ENCODE results near the gene TENM3.

Gene TENM3

DNA sequence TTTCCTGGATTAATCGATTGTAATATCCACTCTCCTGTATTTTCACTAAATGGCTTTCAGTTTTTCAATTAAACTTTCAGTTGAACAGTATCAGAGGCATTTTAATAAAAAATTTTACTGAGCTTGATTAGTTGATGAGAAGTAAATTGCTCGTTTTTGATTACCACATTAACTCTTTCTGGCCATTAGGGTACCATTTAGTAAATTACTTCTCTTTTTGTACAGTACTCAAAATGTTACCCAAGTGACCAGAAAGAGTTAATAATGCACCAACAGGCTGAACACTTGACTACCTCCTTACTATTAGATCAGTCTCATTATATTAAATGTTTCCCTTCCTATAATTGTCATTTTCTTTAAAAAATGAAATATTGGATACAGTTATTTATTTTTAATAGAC, 289.2 kb downstream of the TENM3 start:
- no peak for DNase-seq

DNA sequence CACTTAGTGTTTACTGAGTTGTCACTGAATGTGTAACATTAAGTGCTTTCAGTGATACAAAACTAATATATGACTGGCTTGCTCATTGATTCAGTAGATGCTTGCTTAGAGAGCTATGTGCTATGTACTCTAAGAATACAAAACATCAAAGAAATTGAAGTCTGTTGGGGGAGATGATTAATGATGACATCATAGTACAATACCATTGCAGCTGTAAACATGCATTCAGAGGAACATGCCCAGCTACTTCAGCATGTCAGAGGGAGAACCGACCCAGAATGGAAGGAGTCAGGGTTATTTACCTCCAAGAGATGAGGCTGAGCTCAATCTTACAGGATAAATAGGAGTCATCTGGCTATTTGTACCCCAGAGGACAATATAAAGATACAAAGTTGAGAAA, 290.8 kb downstream of the TENM3 start:
- no peak for DNase-seq

DNA sequence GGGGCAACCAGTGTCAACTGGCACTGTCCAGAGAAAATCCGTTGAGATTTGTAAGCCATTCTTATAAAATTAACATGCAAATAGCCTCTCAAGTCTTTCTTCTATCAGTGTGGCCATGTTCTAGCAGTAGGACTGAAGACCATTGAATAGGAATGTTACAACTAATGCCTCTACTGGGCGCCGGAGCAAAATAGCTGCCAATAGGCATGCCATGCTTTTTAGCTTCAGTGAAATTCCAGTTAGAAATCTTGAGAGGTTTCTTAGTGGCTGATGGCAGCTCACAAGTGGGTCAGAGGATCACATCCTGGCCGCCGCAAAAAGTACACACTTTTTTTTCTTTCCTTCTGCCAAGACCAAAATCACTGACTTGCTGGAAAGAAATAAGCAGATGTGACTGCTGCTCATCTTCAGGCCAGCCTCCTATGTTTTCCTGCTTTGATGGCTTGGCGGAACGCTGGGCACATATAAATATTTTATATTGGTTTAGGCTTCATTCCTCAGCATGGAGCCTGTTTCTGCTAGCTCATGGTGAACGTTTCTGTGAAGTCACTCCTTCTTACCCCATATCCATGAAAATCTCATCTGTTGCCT, 293.1 kb downstream of the TENM3 start:
- DNase-seq, result no peak

DNA sequence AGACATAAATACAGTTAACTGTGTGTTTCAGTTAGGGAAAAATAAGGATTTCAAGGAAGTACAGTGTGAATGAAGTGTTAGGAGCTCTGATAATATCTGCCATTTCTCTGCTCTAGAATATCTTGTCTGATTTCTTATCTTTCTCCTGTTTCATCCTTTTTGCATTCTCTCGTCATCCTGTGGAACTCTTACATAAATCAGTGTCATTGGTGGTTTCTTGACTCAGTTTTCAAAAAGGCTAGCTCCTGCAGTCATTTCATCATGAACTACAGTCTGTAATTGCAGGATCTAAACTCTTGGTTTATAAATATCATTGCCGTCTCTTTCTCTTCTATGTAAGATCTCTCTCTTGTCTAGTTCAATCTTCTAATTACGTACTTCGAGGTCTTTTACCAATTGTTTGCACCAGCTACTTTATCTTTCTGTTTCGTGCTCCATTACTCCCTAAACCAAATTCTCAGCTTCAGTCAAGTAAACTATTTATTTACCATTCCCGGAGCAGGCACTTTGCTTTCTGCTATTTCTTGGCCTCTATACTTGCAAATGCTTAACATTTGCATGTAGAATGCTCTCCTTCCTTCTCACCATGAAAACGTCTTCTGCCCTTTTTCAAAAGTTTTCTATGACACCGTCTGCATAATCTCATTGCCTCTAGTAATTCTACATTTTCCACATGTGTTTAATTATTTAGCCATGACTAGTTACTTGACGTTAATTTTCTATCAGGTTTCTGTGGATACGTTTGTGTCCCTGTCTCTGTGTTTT, 294.0 kb downstream of the TENM3 start:
- DNase-seq, result no peak

DNA sequence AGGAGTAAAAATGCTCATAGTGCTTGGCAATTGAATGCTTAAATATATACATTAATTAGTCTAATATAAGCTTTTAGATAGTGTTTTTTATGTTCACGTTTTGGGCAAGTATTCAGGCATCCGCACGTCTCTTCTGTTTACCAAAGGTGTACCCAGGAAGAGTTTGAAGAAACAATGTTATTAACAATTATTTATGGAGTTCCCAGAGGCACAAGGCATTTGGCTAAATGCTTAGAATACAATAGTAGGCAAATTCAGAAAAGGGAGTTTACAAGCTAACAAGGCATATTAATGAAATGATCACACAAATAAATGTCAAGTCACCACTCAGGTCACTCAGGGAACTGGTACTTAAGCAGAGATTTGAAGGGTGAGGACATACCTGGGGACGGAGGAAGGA, 294.8 kb downstream of the TENM3 start:
- DNase-seq, result no peak

DNA sequence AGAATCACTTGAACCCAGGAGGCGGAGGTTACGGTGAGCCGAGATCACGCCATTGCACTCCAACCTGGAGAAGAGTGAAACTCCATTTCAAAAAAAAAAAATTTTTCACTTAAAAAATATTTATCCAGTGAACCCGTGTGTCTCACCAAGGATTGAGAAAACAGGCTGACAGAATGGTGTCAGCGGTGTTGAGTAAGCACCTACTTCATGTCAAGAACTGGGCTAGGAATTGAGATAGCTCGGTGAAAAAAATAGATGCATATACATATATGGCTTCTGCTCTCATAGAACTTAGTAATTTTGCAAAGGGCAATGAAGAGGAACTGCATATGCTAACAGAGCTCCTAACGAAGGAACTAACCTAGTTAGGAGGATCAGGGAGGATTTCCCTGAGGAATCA, 297.3 kb downstream of the TENM3 start:
- no peak for DNase-seq

DNA sequence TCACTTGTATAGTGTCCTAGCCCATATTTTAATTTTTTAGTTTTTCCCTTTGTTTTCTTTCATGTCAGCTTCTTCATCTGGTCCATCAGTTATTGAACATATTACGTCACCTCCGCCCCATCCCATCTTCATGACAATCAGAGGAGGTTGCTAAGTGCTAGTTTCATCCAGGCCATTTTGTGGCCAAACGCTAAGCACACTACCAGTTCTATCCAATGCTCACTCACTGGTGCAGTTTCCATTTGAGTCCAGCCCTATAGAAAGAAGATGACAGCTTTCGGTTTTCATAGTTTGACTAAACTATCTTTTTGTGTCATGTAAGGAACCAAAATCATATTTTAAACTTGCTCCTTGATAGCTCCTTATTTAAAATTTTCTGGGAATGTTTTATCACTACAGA, 304.2 kb downstream of the TENM3 start:
- DNase-seq, result no peak

DNA sequence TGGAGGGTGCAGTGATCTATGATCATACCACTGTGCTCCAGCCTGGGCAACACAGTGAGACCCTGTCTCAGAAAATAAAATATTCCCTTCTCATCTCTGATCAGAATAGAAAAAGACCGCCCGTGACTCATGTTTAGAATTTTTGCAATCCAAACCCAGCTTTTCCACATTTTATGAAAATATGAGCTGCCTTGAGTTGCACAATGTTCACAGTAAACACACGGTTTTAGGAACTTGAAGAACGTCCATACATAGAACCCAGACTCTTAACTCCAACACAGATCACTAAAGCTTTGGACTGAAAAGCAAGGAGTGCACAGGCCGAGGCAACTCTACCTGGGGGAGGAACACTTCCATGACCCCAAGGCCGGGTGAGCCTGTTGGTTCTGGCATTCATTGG, 305.0 kb downstream of the TENM3 start:
- no peak for DNase-seq

DNA sequence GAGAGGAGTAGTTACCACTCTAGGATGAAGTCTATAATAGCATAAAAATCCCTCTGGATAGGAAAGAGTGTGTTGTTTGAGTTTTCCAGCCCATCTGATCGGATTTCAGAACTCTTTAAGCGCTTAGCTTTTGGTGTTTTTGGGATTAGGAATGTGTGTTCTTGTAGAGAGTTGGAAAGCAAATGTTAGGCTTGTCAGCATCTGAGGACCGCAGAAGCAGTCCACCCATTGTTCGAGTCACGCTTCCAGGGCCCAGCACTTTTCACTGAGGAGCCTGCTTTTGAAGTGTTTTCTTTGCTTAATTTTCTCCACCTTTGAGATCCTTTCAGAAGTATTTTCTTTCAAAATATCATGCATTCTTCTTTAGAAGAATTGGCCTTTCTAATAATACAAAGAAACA, 306.2 kb downstream of the TENM3 start:
- DNase-seq, result no peak

DNA sequence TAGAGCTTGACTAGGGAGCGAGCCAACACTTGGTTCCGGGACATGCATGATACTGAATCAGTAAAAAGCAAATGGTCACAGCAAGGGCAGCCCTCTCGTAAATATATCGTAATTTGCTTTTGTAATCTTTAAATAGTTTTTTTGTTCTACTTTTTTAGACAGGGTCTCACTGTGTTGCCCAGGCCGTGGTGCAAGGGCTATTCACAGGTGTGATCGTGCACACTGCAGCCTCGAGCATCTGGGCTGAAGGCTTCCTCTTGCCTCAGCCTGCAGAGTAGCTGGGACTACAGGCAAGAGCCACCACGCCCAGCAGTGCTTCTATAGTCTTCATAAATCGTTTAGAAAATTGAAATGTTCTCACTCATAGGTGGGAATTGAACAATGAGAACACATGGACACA, 309.7 kb downstream of the TENM3 start:
- DNase-seq, result no peak

DNA sequence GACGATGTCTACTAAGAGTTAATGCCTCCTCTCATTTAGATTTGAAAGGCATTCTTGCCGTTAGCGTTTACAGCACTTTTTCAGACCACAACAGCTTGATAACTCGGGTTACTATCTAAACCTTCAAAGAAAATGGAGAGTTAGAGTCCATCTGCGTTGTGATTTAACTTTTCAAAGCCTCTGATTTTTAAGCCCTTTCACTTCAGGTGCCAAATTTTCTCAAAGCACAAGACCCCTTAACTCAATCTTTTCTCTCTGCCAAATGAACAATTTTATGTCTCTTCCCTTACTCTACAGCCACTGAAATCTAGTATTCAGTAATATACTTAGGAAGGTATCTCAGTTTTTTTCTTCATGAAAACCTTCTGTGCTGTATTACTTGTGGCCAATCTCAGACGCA, 310.5 kb downstream of the TENM3 start:
- no peak for DNase-seq

DNA sequence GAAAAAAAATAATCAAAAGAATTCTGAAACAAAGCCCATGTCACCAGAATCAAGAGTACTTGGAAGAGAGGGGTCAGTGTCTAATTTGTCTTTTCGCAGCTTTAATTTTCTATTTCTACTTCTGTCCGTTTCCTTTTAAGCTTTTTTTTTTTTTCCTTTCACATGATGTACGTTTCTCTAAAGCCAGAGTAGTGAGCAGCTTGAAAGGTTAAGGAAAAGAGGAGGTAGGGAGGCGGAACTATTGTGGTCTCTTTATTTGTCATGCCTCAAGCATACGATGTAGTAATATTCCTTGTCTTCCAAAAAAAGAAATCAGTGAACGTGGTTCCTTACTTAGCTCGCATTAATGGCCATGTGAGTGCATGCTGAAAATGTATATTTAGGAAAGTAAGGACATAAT, 311.5 kb downstream of the TENM3 start:
- DNase-seq, result no peak

DNA sequence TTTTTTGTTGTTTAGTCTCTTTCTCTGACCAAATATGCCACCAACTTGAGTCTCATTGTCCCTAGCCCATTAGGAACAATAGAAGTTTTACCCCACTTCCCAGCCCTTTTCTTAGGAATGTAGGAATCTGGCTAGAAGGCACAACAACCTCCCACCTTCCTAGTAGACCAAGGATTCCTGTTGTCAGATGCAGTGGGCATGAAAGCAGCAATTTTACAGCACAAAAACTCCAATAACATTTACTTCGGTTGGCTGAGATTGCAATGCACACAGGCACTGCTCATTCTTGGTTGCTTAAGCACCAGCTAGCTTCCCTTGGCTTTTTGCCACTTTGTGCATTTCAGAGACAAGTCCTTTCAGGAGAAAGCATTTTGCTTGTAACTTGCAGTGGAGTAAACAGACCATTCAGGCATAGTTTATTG, 312.8 kb downstream of the TENM3 start:
- no peak for DNase-seq

DNA sequence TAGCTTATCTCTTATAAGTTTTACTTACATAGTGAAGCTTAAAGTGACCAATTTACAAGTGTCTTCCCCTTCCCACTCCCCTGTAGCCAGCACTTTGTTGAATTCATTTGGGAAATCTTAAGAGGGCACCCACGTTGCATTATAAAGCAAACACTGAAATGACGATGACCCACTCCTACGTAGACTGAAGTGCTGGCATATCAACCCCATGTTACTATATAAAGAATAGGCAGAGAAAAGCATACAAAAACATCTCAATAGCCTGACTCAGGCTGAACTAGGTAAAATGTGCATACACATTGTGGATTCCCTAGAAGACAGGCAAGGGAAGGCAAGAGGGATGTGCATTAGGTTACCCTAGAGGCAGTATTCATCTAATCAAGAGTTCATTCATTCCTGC, 313.4 kb downstream of the TENM3 start:
- no peak for DNase-seq

DNA sequence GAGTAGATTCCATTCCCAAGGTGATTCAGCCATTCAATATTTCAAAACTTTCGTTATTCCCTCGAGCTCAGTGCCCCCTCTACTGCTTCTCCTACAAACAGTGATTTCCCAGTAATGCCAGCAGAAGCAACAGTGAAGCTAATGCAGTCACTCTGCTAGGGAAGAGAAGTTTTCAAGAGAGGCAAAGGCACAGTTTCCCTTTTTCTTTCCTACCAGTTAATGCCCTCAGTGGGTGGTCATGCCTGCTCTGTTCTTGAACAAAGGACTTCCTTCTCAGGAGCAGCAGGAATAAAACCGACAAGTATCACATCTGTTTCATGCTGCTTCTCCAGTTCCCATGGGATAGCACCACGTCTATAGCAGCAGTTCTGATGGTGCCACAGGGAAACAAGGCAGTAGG, 317.2 kb downstream of the TENM3 start:
- DNase-seq, result no peak

DNA sequence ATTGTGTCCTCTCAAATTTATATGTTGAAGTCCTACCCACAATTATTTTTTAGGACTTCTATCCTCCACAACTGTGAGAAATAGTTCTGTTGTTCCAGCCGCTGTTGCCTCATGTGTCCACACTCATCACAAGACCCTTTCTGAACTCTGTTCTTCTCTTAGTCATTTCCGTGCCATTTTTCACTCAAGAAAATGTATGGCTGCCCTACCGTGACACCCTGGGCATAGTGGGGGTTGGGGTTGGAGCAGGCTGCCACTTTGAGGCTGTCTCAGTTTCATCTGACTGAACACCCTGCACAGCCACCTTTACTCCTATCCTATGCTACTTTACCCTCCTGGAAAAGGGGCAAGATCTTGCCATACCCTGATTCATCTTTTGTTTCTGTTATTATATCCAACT, 319.1 kb downstream of the TENM3 start:
- no peak for DNase-seq

DNA sequence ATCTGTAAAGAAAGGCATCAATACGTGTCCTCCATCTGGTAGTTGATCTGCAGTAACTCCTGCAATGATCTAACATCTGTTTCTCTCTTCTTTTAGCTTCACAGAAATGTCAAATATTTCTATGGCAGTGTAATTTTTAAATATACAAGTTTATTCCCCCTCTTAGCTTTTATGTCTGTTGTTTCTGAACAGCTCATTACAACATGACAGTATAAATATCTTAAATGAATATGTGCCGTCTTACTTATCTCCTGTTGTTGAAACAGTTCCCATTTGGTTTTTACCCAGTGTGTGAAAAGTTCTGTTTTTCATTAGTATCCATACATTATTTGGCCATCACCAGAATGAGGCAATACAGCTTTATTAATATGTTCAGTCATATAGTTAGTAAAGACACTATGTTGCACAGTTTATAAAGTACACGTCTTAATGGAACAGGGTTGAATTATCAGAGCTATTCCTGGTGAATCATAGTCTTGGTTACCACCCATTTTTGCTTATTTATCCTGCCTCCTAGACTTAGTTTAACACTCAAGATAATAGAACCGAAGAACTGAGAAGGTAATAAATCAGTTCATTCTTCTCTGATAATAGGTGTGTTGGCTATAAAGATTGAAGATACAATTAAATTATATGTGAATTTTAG, 321.6 kb downstream of the TENM3 start:
- no peak for DNase-seq

DNA sequence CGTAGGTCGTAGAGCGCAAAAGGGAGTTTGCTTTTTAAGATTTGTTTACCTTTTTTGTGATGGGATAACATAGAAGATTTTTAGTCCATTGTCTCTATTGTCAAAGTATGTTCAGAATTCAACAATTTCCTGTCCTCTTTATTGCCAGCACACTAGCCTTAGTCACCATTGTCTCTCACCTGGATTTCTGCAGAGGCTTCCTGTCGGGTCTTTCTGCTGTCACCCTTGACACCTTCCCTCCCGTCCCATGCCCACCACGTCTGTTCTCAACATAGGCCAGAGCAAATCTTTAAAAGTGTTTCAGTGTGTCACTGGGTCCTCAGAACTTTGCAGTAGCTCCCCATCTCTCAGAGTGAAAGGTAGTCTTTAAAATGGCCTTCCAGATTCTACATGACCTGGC, 323.9 kb downstream of the TENM3 start:
- DNase-seq, result no peak

DNA sequence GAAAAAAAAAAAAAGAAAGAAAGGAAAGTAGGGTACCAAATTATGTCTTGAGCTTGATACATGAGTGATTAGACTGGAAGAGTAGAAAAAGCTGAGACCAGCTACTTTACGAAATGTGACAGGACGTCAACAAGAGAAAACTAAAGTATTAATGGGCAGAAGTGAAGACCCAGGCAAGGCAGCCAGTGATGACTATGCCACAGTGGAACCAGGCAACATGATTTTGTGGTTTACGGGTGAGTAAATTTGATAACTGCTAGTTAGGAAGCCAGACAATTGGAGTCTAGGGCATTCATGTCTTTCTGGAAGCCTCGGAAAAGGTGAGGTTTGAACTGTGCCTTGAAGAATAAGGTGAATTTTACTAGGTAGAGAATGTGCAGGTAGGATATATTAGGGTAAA, 326.4 kb downstream of the TENM3 start:
- DNase-seq, result no peak

DNA sequence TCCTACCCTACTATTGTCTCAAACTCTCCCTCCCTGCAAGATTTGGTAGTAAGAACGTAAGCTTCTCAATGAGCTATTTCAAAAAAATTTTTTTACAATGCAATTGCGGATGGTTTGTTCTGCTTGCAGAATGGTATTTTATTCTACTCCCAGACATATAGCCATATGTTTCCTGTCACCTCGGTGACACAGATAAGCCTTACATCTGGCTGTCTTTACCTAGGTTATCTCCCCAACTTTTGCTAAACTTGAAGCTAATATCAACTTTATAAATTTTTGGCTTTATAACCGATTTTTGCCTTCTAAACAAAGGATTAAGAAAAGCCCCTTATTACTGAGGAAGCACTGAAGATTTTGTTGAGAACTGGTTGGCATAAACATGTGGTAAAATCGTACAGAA, 331.5 kb downstream of the TENM3 start:
- no peak for DNase-seq

DNA sequence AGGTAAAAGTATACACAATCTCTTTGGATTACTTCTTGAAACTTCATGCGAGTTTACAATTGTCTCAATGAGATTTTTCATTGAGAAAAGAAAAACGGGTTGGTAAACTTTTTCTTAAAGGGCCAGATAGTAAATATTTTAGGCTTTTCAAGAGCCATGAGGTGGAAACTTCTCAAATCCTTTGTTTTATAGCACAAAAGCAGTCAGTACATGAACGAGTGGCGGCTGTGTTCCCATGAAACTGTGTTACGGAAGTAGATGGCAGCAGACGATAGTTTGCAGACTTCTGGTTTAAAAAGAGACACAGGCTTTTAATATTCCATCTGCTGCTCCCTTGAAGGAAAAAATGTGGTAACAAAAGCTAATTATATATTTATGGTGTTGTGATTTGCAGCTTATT, 332.0 kb downstream of the TENM3 start:
- no peak for DNase-seq

DNA sequence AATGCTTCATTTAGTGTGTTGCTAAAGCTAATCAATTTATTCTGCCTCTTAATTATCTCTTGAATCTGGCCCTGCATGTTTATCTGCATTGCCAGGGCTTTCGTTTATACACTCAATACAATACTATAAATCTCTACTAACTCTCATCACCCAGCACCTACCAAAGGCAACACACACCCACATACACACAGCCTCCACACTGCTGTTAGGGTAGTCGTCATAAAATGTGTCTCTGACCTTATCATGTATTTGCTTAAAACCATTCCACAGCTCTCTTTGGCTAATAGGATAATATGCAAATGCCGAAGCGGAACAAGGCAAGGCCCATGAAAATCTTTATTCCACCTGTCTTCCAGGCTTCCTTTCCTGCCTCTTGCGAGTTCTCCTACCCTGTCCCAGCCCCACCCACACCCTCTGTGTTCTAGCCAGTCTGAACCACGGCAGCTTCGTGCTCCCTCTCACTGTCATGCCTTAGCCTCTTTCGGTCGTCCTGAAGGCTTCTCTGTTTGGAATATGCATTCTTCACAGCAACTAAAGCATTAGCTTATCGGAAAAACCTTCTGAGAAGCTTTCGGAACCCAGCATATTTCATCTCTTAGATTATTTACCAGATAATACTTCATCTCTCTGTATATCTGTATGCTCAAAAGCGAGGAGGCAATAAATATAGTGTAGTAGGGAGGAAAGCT, 333.5 kb downstream of the TENM3 start:
- DNase-seq, result no peak

DNA sequence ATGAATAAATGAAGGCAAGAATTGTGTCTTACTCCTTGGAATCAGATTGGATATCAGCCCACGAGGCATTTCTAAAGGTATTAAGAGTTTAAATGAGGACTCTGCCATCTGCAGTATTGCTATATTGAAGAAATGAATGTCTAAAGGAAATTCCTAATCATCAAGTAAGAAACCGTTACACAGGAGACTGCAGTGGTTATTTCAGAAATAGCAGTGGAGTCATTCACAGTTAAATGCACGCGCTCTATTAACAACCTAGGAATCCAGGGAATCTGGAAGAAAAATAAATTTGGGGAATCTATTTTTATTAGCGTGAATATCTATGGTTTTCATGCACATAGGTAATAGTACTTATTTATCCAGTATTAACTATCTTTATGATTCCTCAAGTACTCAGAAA, 334.2 kb downstream of the TENM3 start:
- no peak for DNase-seq

DNA sequence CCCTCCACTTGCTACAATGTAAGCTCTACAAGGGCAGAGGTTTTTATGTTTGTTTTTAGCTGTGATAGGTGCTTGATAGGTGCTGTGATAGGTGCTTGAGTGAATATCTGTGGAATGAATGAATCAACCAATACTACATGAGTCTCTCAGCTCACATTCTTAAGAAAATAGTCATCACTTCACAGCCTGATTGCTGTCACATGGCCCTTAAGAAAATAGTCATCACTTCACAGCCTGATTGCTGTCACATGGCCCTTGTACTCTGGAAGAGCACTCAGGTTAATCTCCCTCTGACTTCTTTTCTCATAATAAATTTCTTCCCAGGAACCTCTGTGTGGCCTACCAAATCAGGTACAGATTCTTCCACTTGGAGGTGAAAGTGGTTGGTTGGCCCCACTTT, 335.2 kb downstream of the TENM3 start:
- DNase-seq, result no peak

All from CD4-positive, alpha-beta T cell treated with Interleukin-17A for 1 hour (primary cell).